Measurements from ENCODE around the gene ITGB3BP.

ITGB3BP gene

GRCh38 chr1:63509718-63510117, 13.3 kb downstream of the ITGB3BP start:
- DNase-seq (ENCODE audit: low read depth), result no peak
- H3K4me3 ChIP-seq (ENCODE audit: low read length), result no peak overlapping the region
- TF ChIP-seq, protein P1, sequence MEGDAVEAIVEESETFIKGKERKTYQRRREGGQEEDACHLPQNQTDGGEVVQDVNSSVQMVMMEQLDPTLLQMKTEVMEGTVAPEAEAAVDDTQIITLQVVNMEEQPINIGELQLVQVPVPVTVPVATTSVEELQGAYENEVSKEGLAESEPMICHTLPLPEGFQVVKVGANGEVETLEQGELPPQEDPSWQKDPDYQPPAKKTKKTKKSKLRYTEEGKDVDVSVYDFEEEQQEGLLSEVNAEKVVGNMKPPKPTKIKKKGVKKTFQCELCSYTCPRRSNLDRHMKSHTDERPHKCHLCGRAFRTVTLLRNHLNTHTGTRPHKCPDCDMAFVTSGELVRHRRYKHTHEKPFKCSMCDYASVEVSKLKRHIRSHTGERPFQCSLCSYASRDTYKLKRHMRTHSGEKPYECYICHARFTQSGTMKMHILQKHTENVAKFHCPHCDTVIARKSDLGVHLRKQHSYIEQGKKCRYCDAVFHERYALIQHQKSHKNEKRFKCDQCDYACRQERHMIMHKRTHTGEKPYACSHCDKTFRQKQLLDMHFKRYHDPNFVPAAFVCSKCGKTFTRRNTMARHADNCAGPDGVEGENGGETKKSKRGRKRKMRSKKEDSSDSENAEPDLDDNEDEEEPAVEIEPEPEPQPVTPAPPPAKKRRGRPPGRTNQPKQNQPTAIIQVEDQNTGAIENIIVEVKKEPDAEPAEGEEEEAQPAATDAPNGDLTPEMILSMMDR (conservative IDR thresholded peaks at IDR 0.05; ENCODE audit: low read depth, low read length), result no peak

DNA sequence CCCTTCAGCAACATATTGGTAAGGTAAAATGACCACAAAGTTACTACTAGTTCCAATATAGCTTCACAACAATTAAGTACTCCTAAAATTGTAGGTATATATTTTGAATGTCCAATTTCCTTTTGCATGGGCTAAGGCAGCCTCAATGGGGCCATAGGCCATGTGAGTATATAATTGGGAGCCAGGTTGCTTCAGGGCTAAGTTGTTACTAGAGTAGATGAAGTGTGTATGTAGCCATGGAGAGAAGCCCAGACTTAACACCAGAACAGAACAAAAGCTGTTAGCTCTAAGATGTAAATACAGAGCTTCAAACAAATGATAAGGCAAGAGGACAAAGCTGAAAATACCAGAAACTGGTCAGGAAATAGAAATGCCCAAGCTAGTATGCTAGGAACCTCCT, 16.2 kb downstream of the ITGB3BP start:
- no peak for DNase-seq (ENCODE audit: low read depth)
- TF ChIP-seq, protein P1 (conservative IDR thresholded peaks at IDR 0.05; ENCODE audit: low read depth, low read length), result no peak

DNA sequence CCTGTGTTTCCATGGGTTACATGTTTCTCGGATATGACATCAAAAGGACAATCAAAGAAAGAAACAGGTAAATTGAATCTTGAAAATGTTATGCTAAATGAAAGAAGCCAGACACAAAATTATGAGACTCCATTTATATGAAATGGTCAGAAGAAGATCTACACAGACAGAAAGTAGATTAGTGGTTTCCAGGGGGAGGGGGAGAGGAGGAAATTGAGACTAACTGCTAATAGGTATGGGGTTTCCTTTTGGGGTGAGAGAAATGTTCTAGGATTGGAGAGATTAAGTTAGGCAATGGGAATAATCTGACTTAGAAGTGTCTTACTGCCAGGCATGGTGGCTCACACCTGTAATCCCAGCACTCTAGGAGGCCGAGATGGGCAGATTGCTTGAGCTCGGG, 21.8 kb downstream of the ITGB3BP start:
- no peak for DNase-seq (ENCODE audit: low read depth)
- TF ChIP-seq, protein P1 (conservative IDR thresholded peaks at IDR 0.05; ENCODE audit: low read depth, low read length), result no peak
- no peak overlapping the region for H3K4me3 ChIP-seq (ENCODE audit: low read length)

More for the DNA sequence above, 16.2 kb downstream of the ITGB3BP start:
- H3K4me3 ChIP-seq (ENCODE audit: low read length), result no peak overlapping the region

- no peak for DNase-seq (ENCODE audit: low read depth)
- H3K4me3 ChIP-seq (ENCODE audit: low read length), result no peak overlapping the region
- TF ChIP-seq, protein P1 (conservative IDR thresholded peaks at IDR 0.05; ENCODE audit: low read depth, low read length), result no peak
Measured at GRCh38 chr1:63498106-63498505, 24.9 kb downstream of the ITGB3BP start.

DNA sequence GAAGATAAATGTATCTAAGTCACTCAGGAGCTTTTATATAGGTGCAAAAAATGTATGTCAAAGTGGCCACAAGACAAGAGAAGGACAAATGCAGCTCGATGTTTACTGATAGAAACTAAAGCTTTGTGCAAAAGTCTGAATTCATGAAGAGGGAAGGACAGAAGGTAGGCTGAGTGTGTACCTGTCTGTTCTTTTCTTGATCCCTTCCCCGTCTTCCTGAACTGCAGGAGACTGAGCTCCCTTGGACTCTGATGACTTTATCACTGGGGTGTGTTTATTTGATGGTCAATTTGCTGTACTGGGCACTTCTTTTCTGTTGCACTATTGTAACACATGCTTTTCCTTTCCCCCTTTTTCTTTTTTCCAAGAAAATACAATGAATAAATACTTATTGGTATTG, 25.4 kb downstream of the ITGB3BP start:
- TF ChIP-seq, protein P1 (conservative IDR thresholded peaks at IDR 0.05; ENCODE audit: low read depth, low read length), result no peak
- H3K4me3 ChIP-seq (ENCODE audit: low read length), result no peak overlapping the region
- DNase-seq (ENCODE audit: low read depth), result no peak

DNA sequence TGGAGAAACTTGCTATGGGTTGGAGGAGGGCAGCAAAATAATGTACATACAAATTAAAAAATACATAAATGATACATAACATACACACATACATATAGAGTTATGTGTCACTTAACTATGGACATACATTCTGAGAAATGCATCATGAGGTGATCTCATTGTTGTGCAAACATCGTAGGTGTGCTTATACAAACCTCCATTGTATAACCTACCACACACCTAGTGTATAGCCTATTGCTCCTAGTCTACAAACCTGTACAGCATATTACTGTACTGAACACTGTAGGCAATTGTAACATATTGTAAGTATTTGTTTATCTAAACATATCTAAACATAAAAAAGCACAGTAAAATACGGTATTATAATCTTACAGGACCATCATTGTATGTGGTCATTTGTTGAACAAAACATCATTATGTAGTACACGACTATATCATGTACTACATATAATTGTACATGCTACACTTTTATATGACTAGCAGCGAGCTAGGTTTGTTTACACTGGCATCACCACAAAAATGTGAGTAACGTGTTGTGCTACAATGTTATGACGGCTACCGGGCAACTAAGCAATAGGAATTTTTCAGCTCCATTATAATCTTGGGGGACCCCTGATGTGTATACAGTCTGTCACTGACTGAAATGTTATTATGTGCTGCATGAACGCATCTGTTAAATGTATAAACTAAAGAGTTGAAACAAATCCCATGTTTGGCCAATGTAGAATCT, 35.5 kb downstream of the ITGB3BP start:
- no peak for DNase-seq (ENCODE audit: low read depth)
- H3K4me3 ChIP-seq (ENCODE audit: low read length), result no peak overlapping the region
- TF ChIP-seq, protein P1 (conservative IDR thresholded peaks at IDR 0.05; ENCODE audit: low read depth, low read length), result no peak

- no peak overlapping the region for H3K4me3 ChIP-seq (ENCODE audit: low read length)
- no peak for DNase-seq (ENCODE audit: low read depth)
- TF ChIP-seq, protein P1 (conservative IDR thresholded peaks at IDR 0.05; ENCODE audit: low read depth, low read length), result no peak
Measured at GRCh38 chr1:63486629-63487028, 36.4 kb downstream of the ITGB3BP start.
